Tibial nerve (tissue), 4 donors: ENCODE results near the gene TEAD3. TPM values are rescaled to one million over a fixed set of nuclear protein-coding genes. Genes with fewer than 3 reads are reported as not detected.

ENCODE experiments used
- DNase-seq, 2 donors: peaks; one replicate each; pipeline ENCODE4 v3.0.0-alpha.2; 2019; ENCODE audit warnings: low spot score in 2 of 2
- H3K27ac ChIP-seq, 4 donors: fragments of 200-600 bp; sonication (generic) in 3 of 4; one replicate each; pipeline ENCODE4 v1.5.1; 2017 to 2019; ENCODE audit warnings: mild to moderate bottlenecking in 1 of 4
- H3K27me3 ChIP-seq, 2 donors: fragments of 200-600 bp; sonication (generic) in 1 of 2; one replicate each; pipeline versions ENCODE4 v1.5.1 to v1.6.0; 2017 to 2019
- H3K36me3 ChIP-seq, 3 donors: fragments of 200-600 bp; sonication (generic); one replicate each; pipeline ENCODE4 v1.5.1; 2018 to 2019
- H3K4me1 ChIP-seq, 4 donors: fragments of 200-600 bp; sonication (generic) in 3 of 4; one replicate each; pipeline ENCODE4 v1.5.1; 2017 to 2019
- H3K4me3 ChIP-seq, 4 donors: fragments of 200-600 bp; sonication (generic) in 3 of 4; one replicate each; pipeline ENCODE4 v1.5.1; 2017 to 2019; ENCODE audit warnings: mild to moderate bottlenecking in 1 of 4, moderate library complexity in 1 of 4
- H3K9me3 ChIP-seq, 4 donors: fragments of 200-600 bp; sonication (generic) in 3 of 4; one replicate each; pipeline ENCODE4 v1.5.1; 2017 to 2019
- CTCF ChIP-seq, 5 experiments: fragments of 200-600 bp in 3 of 5; fragments of 450-650 bp in 2 of 5; sonication (generic) in 3 of 5; IDR thresholded peaks; one replicate each; pipeline ENCODE4 v1.5.1; 2016 to 2019; ENCODE audit warnings: antibody characterized with exemption in 5 of 5, mild to moderate bottlenecking in 3 of 5, moderate library complexity in 2 of 5
- EP300 ChIP-seq, 2 donors: sonication (generic); formaldehyde crosslinking; IDR thresholded peaks; one replicate each; pipeline ENCODE4 v1.6.1; 2017; ENCODE audit warnings: antibody characterized with exemption in 2 of 2, mild to moderate bottlenecking in 1 of 2
- POLR2A ChIP-seq, 2 donors: fragments of 450-650 bp; IDR thresholded peaks; one replicate each; pipeline ENCODE4 v1.6.1; 2017; ENCODE audit warnings: antibody characterized with exemption in 2 of 2, mild to moderate bottlenecking in 2 of 2, moderate library complexity in 2 of 2
- WGBS, 2 donors: methylation state at CpG; one replicate each; pipeline ENCODE4 v1.1.5; 2018; 5-methylcytosine and 5-hydroxymethylcytosine counted together
- total RNA-seq, 4 donors: library from RNA; depleted of rRNA; stranded (reverse); fragments of >200 nt; gene quantifications; one replicate each; pipeline ENCODE4 v1.1.0, GENCODE V29; 2016

Gene TEAD3
- total RNA-seq, 4 donors from 2014 or later: 9.8 to 20.1 (median 13.6) TPM

- H3K4me1 ChIP-seq: peaks cover 0 to 11% (median 5%) of the 10 kb centered on the region in 4 donors
- peaks cover 0 to 92% of the 10 kb centered on the region in 2 donors for H3K27me3 ChIP-seq
- no peak overlapping the region for H3K4me3 ChIP-seq
- no peaks in the 10 kb centered on the region for H3K9me3 ChIP-seq
- no peaks in the 10 kb centered on the region for H3K36me3 ChIP-seq
- no peak for DNase-seq
- WGBS, 2 donors: 65 to 73% methylated on average over 2 of the region's 2 CpGs
- TF ChIP-seq CTCF (IDR thresholded peaks at IDR 0.05) (no peak), POLR2A (IDR thresholded peaks at IDR 0.05) (no peak), EP300 (IDR thresholded peaks at IDR 0.05) (no peak)
- no peak overlapping the region for H3K27ac ChIP-seq
These were observed 11.1 kb upstream of the TEAD3 start for GRCh38 chr6:35508027-35508426.

GRCh38 chr6:35507221-35507620 lies 10.3 kb upstream of the TEAD3 start:
- H3K9me3 ChIP-seq: no peaks in the 10 kb centered on the region
- H3K4me3 ChIP-seq: no peak overlapping the region
- no peak for DNase-seq
- WGBS, 2 donors: 90 to 95% methylated on average over 2 of the region's 2 CpGs
- H3K36me3 ChIP-seq: no peaks in the 10 kb centered on the region
- peaks cover 0 to 93% of the 10 kb centered on the region in 2 donors for H3K27me3 ChIP-seq
- TF ChIP-seq CTCF (IDR thresholded peaks at IDR 0.05) (no peak), EP300 (IDR thresholded peaks at IDR 0.05) (no peak), POLR2A (IDR thresholded peaks at IDR 0.05) (no peak)
- peaks cover 0 to 10% (median 5%) of the 10 kb centered on the region in 4 donors for H3K4me1 ChIP-seq
- no peak overlapping the region for H3K27ac ChIP-seq

GRCh38 chr6:35506536-35506935 lies 9.7 kb upstream of the TEAD3 start:
- Histone ChIP-seq H3K36me3 (no peaks in the 10 kb centered on the region), H3K9me3 (no peaks in the 10 kb centered on the region), H3K4me1 (peaks cover 0 to 4% (median 2%) of the 10 kb centered on the region in 4 donors), H3K27me3 (peaks cover 0 to 91% of the 10 kb centered on the region in 2 donors), H3K4me3 (no peak overlapping the region), H3K27ac (no peak overlapping the region)
- TF ChIP-seq EP300 (IDR thresholded peaks at IDR 0.05) (no peak), CTCF (IDR thresholded peaks at IDR 0.05) (no peak), POLR2A (IDR thresholded peaks at IDR 0.05) (no peak)
- 96% methylated on average over 3 of the region's 3 CpGs for WGBS, 2 donors
- no peak for DNase-seq

GRCh38 chr6:35505999-35506412 lies 9.1 kb upstream of the TEAD3 start:
- no peak overlapping the region for H3K27ac ChIP-seq
- H3K4me1 ChIP-seq: no peaks in the 10 kb centered on the region
- DNase-seq: no peak
- H3K4me3 ChIP-seq: no peak overlapping the region
- peaks cover 0 to 87% of the 10 kb centered on the region in 2 donors for H3K27me3 ChIP-seq
- no peaks in the 10 kb centered on the region for H3K36me3 ChIP-seq
- 29 to 39% methylated on average over 17 to 21 of the region's 21 CpGs for WGBS, 2 donors
- H3K9me3 ChIP-seq: no peaks in the 10 kb centered on the region
- TF ChIP-seq EP300 (IDR thresholded peaks at IDR 0.05): no peak
- TF ChIP-seq POLR2A (IDR thresholded peaks at IDR 0.05): no peak
- no peak for TF ChIP-seq CTCF (IDR thresholded peaks at IDR 0.05)

- no peak overlapping the region for H3K27ac ChIP-seq
- DNase-seq: no peak
- H3K4me3 ChIP-seq: no peak overlapping the region
- WGBS, 2 donors: 46 to 61% methylated on average over 5 to 15 of the region's 15 CpGs
- peaks cover 0 to under 1% (median under 1%) of the 10 kb centered on the region in 4 donors for H3K4me1 ChIP-seq
- TF ChIP-seq EP300 (IDR thresholded peaks at IDR 0.05): no peak
- TF ChIP-seq CTCF (IDR thresholded peaks at IDR 0.05): no peak
- no peak for TF ChIP-seq POLR2A (IDR thresholded peaks at IDR 0.05)
- H3K9me3 ChIP-seq: no peaks in the 10 kb centered on the region
- H3K27me3 ChIP-seq: peaks cover 0 to 65% of the 10 kb centered on the region in 2 donors
- no peaks in the 10 kb centered on the region for H3K36me3 ChIP-seq
These were observed 6.7 kb upstream of the TEAD3 start for GRCh38 chr6:35503534-35503933.
